Right forelimb (tissue), 1 donor: ENCODE results near the gene FOXP4.
A peak's percentile ranks its signal among the peaks of the same experiment; 100 is the strongest.

Experiments used
- DNase-seq: peaks from one replicate; pipeline ENCODE4 v3.0.0-alpha.2; 2018

Gene FOXP4

GRCh38 chr6:41545703-41546474 is at the start of gene FOXP4:
TSS of gene FOXP4 (plus strand) at chr6:41546381. CDS start at chr6:41565761, 19,380 bp downstream.
- DNase-seq = peak; percentile 93

- DNase-seq = no peak
Observed at GRCh38 chr6:41497573-41497972, 48.6 kb upstream of the FOXP4 start.

GRCh38 chr6:41497994-41498393 is 48.2 kb upstream of the FOXP4 start:
- DNase-seq = no peak

- DNase-seq = no peak
Observed at GRCh38 chr6:41498968-41499599, 47.1 kb upstream of the FOXP4 start.

- DNase-seq = no peak
Observed at GRCh38 chr6:41500561-41500960, 45.6 kb upstream of the FOXP4 start.

GRCh38 chr6:41502566-41502916 is 43.6 kb upstream of the FOXP4 start:
- peak; percentile 57 for DNase-seq

GRCh38 chr6:41502917-41503671 is 43.1 kb upstream of the FOXP4 start:
- DNase-seq = peak; percentile 80

- peak; percentile 75 for DNase-seq
Observed at GRCh38 chr6:41503827-41504465, 42.2 kb upstream of the FOXP4 start.

- no peak for DNase-seq
Observed at GRCh38 chr6:41504466-41505121, 41.6 kb upstream of the FOXP4 start.

GRCh38 chr6:41505122-41506049 is 40.8 kb upstream of the FOXP4 start:
- DNase-seq = peak; percentile 91

GRCh38 chr6:41508479-41508878 is 37.7 kb upstream of the FOXP4 start:
- DNase-seq = no peak

- DNase-seq = no peak
Observed at GRCh38 chr6:41509580-41509979, 36.6 kb upstream of the FOXP4 start.

GRCh38 chr6:41511443-41512060 is 34.6 kb upstream of the FOXP4 start:
- no peak for DNase-seq

GRCh38 chr6:41512146-41512701 is 34.0 kb upstream of the FOXP4 start:
- no peak for DNase-seq

- DNase-seq = no peak
Observed at GRCh38 chr6:41515995-41516394, 30.2 kb upstream of the FOXP4 start.

GRCh38 chr6:41518118-41518517 is 28.1 kb upstream of the FOXP4 start:
- DNase-seq = no peak

- no peak for DNase-seq
Observed at GRCh38 chr6:41519305-41519744, 26.9 kb upstream of the FOXP4 start.

- DNase-seq = no peak
Observed at GRCh38 chr6:41519745-41520699, 26.2 kb upstream of the FOXP4 start.

GRCh38 chr6:41522780-41523548 is 23.2 kb upstream of the FOXP4 start:
- no peak for DNase-seq
